Measurements from ENCODE around the gene ADGRD2.

GRCh38 chr9:124505901-124506346 is 55.7 kb downstream of the ADGRD2 start:
- TF ChIP-seq ARNT (IDR thresholded peaks at IDR 0.05) = no peak
- TF ChIP-seq CTBP1 (IDR thresholded peaks at IDR 0.05; ENCODE audit: borderline replicate concordance) = no peak
- TF ChIP-seq SUZ12 (IDR thresholded peaks at IDR 0.05) = no peak
- TF ChIP-seq ZNF384 (IDR thresholded peaks at IDR 0.05) = no peak
- TF ChIP-seq FOXM1 (IDR thresholded peaks at IDR 0.05; ENCODE audit: borderline replicate concordance) = no peak
- no peak for TF ChIP-seq NFRKB (IDR thresholded peaks at IDR 0.05)
- no peak for TF ChIP-seq HDGF (IDR thresholded peaks at IDR 0.05; ENCODE audit: borderline replicate concordance)
